ENCODE measurements around the gene NFE2L2.

Gene NFE2L2

DNA sequence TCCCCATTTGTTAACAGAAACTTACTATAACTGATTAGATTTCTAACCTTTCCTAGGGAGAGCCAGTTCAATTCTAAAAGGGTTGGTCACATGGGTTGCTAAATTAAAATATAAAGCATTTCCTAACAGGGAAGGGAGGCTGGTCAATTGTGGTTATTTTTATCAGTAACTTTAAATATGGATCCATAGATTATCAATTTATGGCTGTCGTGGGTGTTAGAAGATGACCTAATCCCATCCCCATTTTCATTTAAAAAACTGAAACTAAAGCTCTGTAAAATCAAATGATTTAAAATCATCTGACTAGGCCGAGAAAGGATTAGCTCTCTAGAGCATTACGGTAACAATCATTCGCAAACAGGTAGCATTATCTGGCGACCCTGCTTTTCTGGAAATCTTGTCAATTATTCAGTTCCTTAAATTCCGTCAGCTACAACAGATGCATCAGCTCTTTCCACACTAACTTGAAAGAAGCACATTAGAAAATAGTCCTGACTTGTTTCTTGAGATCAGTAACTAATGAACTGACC lies 52.9 kb downstream of the NFE2L2 start:
- TF ChIP-seq, protein P1, sequence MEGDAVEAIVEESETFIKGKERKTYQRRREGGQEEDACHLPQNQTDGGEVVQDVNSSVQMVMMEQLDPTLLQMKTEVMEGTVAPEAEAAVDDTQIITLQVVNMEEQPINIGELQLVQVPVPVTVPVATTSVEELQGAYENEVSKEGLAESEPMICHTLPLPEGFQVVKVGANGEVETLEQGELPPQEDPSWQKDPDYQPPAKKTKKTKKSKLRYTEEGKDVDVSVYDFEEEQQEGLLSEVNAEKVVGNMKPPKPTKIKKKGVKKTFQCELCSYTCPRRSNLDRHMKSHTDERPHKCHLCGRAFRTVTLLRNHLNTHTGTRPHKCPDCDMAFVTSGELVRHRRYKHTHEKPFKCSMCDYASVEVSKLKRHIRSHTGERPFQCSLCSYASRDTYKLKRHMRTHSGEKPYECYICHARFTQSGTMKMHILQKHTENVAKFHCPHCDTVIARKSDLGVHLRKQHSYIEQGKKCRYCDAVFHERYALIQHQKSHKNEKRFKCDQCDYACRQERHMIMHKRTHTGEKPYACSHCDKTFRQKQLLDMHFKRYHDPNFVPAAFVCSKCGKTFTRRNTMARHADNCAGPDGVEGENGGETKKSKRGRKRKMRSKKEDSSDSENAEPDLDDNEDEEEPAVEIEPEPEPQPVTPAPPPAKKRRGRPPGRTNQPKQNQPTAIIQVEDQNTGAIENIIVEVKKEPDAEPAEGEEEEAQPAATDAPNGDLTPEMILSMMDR (IDR thresholded peaks at IDR 0.05; ENCODE audit: low read length) = no peak
- TF ChIP-seq EZH2 (optimal IDR thresholded peaks at IDR 0.05; ENCODE audit: low read depth, low read length) (no peak), EZH2phosphoT487 (IDR thresholded peaks at IDR 0.05; ENCODE audit: low read length) (no peak)
- H3K9me3 ChIP-seq (replicated peaks; ENCODE audit: insufficient read depth, low read length) = no peaks in the 10 kb centered on the region
- H3K27ac ChIP-seq (ENCODE audit: low read length) = peak overlapping the region; percentile 95
- peaks cover 27% of the 10 kb centered on the region for H4K20me1 ChIP-seq (ENCODE audit: insufficient read depth, low read length)
- H3K4me1 ChIP-seq (ENCODE audit: low read length) = peaks cover 21% of the 10 kb centered on the region
- peak overlapping the region; percentile 73 for H3K4me2 ChIP-seq (ENCODE audit: low read depth, low read length)
- H3K36me3 ChIP-seq (replicated peaks; ENCODE audit: insufficient read depth, low read length) = peaks cover 6% of the 10 kb centered on the region; the same call in 1 of the 2 replicates
- H3K9ac ChIP-seq (ENCODE audit: low read length) = peak overlapping the region; percentile 97
- no peaks in the 10 kb centered on the region for H3K27me3 ChIP-seq (replicated peaks; ENCODE audit: insufficient read depth, low read length)
- peak; percentile 14 for DNase-seq
- H3K9me2 ChIP-seq (replicated peaks; ENCODE audit: insufficient read depth, low read length) = no peaks in the 10 kb centered on the region
- H3K4me3 ChIP-seq (ENCODE audit: low read length) = peak overlapping the region; percentile 71
- H3K79me2 ChIP-seq (ENCODE audit: low read length) = peaks cover 52% of the 10 kb centered on the region
- peaks cover 13% of the 10 kb centered on the region for H3F3A ChIP-seq (ENCODE audit: insufficient read depth, low read length)
- H2AFZ ChIP-seq (ENCODE audit: low read length) = peak overlapping the region; percentile 29; the same call in 1 of the 2 replicates

DNA sequence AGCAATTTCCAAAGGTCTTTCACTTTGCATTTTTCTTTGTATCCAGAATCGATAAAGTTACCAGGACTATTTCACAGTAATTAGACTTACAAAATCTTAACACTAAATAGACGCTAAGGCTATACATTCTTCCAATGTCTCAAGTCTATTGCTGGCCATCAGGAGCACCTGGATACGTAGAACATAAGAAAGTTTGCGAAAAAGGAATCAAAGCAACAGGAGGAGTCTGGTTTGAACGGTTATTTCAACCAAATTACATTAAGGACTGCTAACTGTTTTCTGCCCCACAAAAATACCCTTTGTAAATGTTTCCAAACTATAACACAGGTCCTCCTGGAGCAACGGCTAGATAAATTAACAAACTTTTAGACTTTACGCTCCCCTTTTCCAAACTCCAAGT lies 53.4 kb downstream of the NFE2L2 start:
- Histone ChIP-seq H3K27me3 (replicated peaks; ENCODE audit: insufficient read depth, low read length) (no peaks in the 10 kb centered on the region), H3K4me3 (ENCODE audit: low read length) (peak overlapping the region; percentile 71), H3K9me3 (replicated peaks; ENCODE audit: insufficient read depth, low read length) (no peaks in the 10 kb centered on the region), H3F3A (ENCODE audit: insufficient read depth, low read length) (peaks cover 13% of the 10 kb centered on the region), H2AFZ (ENCODE audit: low read length) (peak overlapping the region; percentile 29; the same call in 1 of the 2 replicates), H3K4me2 (ENCODE audit: low read depth, low read length) (peak overlapping the region; percentile 73), H3K79me2 (ENCODE audit: low read length) (peaks cover 47% of the 10 kb centered on the region), H3K9me2 (replicated peaks; ENCODE audit: insufficient read depth, low read length) (no peaks in the 10 kb centered on the region), H3K4me1 (ENCODE audit: low read length) (peaks cover 21% of the 10 kb centered on the region), H3K36me3 (replicated peaks; ENCODE audit: insufficient read depth, low read length) (peaks cover 1% of the 10 kb centered on the region; the same call in 1 of the 2 replicates), H3K9ac (ENCODE audit: low read length) (peak overlapping the region; percentile 97), H3K27ac (ENCODE audit: low read length) (peak overlapping the region; percentile 95), H4K20me1 (ENCODE audit: insufficient read depth, low read length) (peaks cover 24% of the 10 kb centered on the region)
- DNase-seq = no peak
- no peak for TF ChIP-seq EZH2 (optimal IDR thresholded peaks at IDR 0.05; ENCODE audit: low read depth, low read length)
- TF ChIP-seq EZH2phosphoT487 (IDR thresholded peaks at IDR 0.05; ENCODE audit: low read length) = no peak
- TF ChIP-seq, protein P1 (IDR thresholded peaks at IDR 0.05; ENCODE audit: low read length) = no peak

DNA sequence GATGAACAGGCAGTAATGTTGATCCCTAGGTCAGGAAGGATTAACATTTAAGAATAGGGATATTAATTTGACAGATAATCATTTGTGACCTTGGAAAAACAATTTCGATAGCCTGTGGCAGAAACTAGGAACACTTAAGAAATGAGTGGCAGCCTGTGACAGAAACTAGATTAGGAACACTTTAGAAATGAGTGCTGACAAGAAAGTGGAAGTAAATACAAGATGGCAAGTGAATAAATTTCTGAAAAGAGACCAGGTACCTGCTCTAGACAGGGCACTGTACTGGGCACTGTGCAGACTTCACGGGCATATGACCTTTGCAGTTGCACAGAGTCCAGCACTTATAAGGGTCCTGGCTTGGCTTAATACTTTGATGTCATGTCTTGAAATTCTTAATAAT lies 57.4 kb downstream of the NFE2L2 start:
- TF ChIP-seq, protein P1 (IDR thresholded peaks at IDR 0.05; ENCODE audit: low read length) = no peak
- TF ChIP-seq EZH2 (optimal IDR thresholded peaks at IDR 0.05; ENCODE audit: low read depth, low read length) = no peak
- H3K9me2 ChIP-seq (replicated peaks; ENCODE audit: insufficient read depth, low read length) = no peaks in the 10 kb centered on the region
- H3K4me1 ChIP-seq (ENCODE audit: low read length) = peaks cover 12% of the 10 kb centered on the region; the same call in 1 of the 2 replicates
- no peak overlapping the region for H3K4me3 ChIP-seq (ENCODE audit: low read length)
- peaks cover 11% of the 10 kb centered on the region; the same call in 1 of the 2 replicates for H3K79me2 ChIP-seq (ENCODE audit: low read length)
- H3K36me3 ChIP-seq (replicated peaks; ENCODE audit: insufficient read depth, low read length) = no peaks in the 10 kb centered on the region
- peak; percentile 29 for DNase-seq
- no peak overlapping the region for H3K27ac ChIP-seq (ENCODE audit: low read length)
- H3K9me3 ChIP-seq (replicated peaks; ENCODE audit: insufficient read depth, low read length) = no peaks in the 10 kb centered on the region
- no peak overlapping the region for H3K9ac ChIP-seq (ENCODE audit: low read length)
- peak overlapping the region; percentile 8; the same call in 1 of the 2 replicates for H3K4me2 ChIP-seq (ENCODE audit: low read depth, low read length)
- no peak overlapping the region for H2AFZ ChIP-seq (ENCODE audit: low read length)
- no peaks in the 10 kb centered on the region for H3K27me3 ChIP-seq (replicated peaks; ENCODE audit: insufficient read depth, low read length)
- no peaks in the 10 kb centered on the region for H4K20me1 ChIP-seq (ENCODE audit: insufficient read depth, low read length)
- peaks cover 6% of the 10 kb centered on the region for H3F3A ChIP-seq (ENCODE audit: insufficient read depth, low read length)

All from MM.1S (cell line).